HepG2 (cell line): ENCODE data around the gene AAMP. TPM values are rescaled to one million over a fixed set of nuclear protein-coding genes. Genes with fewer than 3 reads are reported as not detected.

ENCODE experiments used
- AGO2 ChIP-seq: fragments of 200-400 bp; formaldehyde crosslinking; optimal IDR thresholded peaks from 2 replicates; pipeline ENCODE3; 2017; ENCODE audit warnings: mild to moderate bottlenecking, low read depth, low read length, moderate library complexity
- ATF2 ChIP-seq: sonication (generic); formaldehyde crosslinking; IDR thresholded peaks from 2 replicates; pipeline ENCODE4 v1.4.0; 2020; ENCODE audit warnings: missing genetic modification reagents
- CHD4 ChIP-seq: fragments of 200-600 bp; sonication (generic); IDR thresholded peaks from 2 replicates; pipeline ENCODE4 v1.7.0; 2017; ENCODE audit warnings: mild to moderate bottlenecking, low read length, borderline replicate concordance
- DMTF1 ChIP-seq: sonication (generic); formaldehyde crosslinking; IDR thresholded peaks from 2 replicates; pipeline ENCODE4 v1.4.0; 2020; ENCODE audit warnings: mild to moderate bottlenecking, missing genetic modification reagents
- FIP1L1 ChIP-seq: fragments of 200-400 bp; formaldehyde crosslinking; IDR thresholded peaks from 2 replicates; pipeline ENCODE4 v1.6.1; 2018; ENCODE audit warnings: low read depth, mild to moderate bottlenecking, low read length, moderate library complexity, borderline replicate concordance; ENCODE audit not compliant: insufficient read depth
- FOXO1 ChIP-seq: sonication (generic); formaldehyde crosslinking; IDR thresholded peaks from 2 replicates; pipeline ENCODE4 v1.4.0; 2020; ENCODE audit warnings: missing genetic modification reagents
- HOXD1 ChIP-seq: sonication (generic); formaldehyde crosslinking; IDR thresholded peaks from 2 replicates; pipeline ENCODE4 v1.5.0; 2020; ENCODE audit warnings: missing genetic modification reagents
- JDP2 ChIP-seq: sonication (generic); formaldehyde crosslinking; IDR thresholded peaks from 2 replicates; pipeline ENCODE4 v1.8.1; 2022; ENCODE audit warnings: missing genetic modification reagents, borderline replicate concordance
- JUN ChIP-seq: sonication (generic); formaldehyde crosslinking; IDR thresholded peaks from 2 replicates; pipeline ENCODE4 v1.4.0; 2020; ENCODE audit warnings: mild to moderate bottlenecking, missing genetic modification reagents
- MBD4 ChIP-seq: IDR thresholded peaks from 2 replicates; pipeline ENCODE4 v1.6.1; 2012; ENCODE audit warnings: low read length, inconsistent platforms, borderline replicate concordance
- MEIS2 ChIP-seq: sonication (generic); formaldehyde crosslinking; IDR thresholded peaks from 2 replicates; pipeline ENCODE4 v1.9.0; 2021; ENCODE audit warnings: mild to moderate bottlenecking, missing genetic modification reagents
- NR2F6 ChIP-seq, 2 experiments: IDR thresholded peaks; 2 replicates each; pipeline ENCODE4 v1.6.1; 2016; ENCODE audit warnings: antibody characterized with exemption in 1 of 2, mild to moderate bottlenecking in 1 of 2
- PAF1 ChIP-seq: IDR thresholded peaks from 2 replicates; pipeline ENCODE4 v1.6.1; 2016; ENCODE audit warnings: missing genetic modification reagents, missing compliant biosample characterization
- POLR2AphosphoS2 ChIP-seq: IDR thresholded peaks from 2 replicates; pipeline ENCODE4 v1.6.1; 2011; ENCODE audit warnings: low read depth, low read length, improper control_type of control experiment
- PRDM15 ChIP-seq: sonication (generic); formaldehyde crosslinking; IDR thresholded peaks from 2 replicates; pipeline ENCODE4 v1.4.0; 2020; ENCODE audit warnings: missing genetic modification reagents
- PRPF4 ChIP-seq: fragments of 200-400 bp; formaldehyde crosslinking; IDR thresholded peaks from 2 replicates; pipeline ENCODE4 v1.6.1; 2016; ENCODE audit warnings: low read length, low read depth; ENCODE audit not compliant: poor library complexity, severe bottlenecking
- SMAD9 ChIP-seq: sonication (generic); formaldehyde crosslinking; IDR thresholded peaks from 2 replicates; pipeline ENCODE4 v1.5.1; 2020; ENCODE audit warnings: mild to moderate bottlenecking, missing genetic modification reagents
- TFDP2 ChIP-seq: sonication (generic); formaldehyde crosslinking; IDR thresholded peaks from 2 replicates; pipeline ENCODE4 v1.4.0; 2020; ENCODE audit warnings: missing genetic modification reagents
- ZNF30 ChIP-seq: sonication (generic); formaldehyde crosslinking; IDR thresholded peaks from 2 replicates; pipeline ENCODE4 v1.5.0; 2020; ENCODE audit warnings: mild to moderate bottlenecking, missing genetic modification reagents
- ZNF576 ChIP-seq: sonication (generic); formaldehyde crosslinking; IDR thresholded peaks from 2 replicates; pipeline ENCODE4 v1.4.0; 2020; ENCODE audit warnings: mild to moderate bottlenecking, missing genetic modification reagents
- ZNF616 ChIP-seq: sonication (generic); formaldehyde crosslinking; IDR thresholded peaks from 2 replicates; pipeline ENCODE4 v1.5.0; 2020; ENCODE audit warnings: low read depth, mild to moderate bottlenecking, missing genetic modification reagents
- ZSCAN21 ChIP-seq: sonication (generic); formaldehyde crosslinking; IDR thresholded peaks from 2 replicates; pipeline ENCODE4 v1.8.0; 2022; ENCODE audit warnings: mild to moderate bottlenecking, missing genetic modification reagents, moderate library complexity, borderline replicate concordance
- polyA plus RNA-seq, 8 experiments: library from polyadenylated mRNA; depleted of rRNA in 3 of 8; stranded (reverse) in 7 of 8; unstranded in 1 of 8; fragments of >200 nt; fragmentation: Illumina TruSeq in 4 of 8; extraction: Trizol in 4 of 8; gene quantifications; 2 replicates each; pipeline versions ENCODE4 v1.2.1 to v1.2.3, GENCODE V29; 2011 to 2016; ENCODE audit warnings: low read depth in 4 of 8, missing spikeins in 1 of 8, mixed read lengths in 1 of 8; ENCODE audit not compliant: insufficient read depth in 1 of 8
- total RNA-seq, 5 experiments: library from RNA; depleted of rRNA; stranded (reverse); fragments of >200 nt; fragmentation: Illumina TruSeq; extraction: Trizol; gene quantifications; 2 replicates each; pipeline ENCODE4 v1.2.3, GENCODE V29; 2016; ENCODE audit warnings: low read depth in 1 of 5

The AAMP gene
- total and polyA plus RNA-seq, 2 of the 13 experiments (the other 11 are each of a cell fraction or from before 2014, with no cell fraction given): 110 to 186 TPM

GRCh38 chr2:218296847-218297246 is 26.9 kb upstream of the AAMP start (continued):
- TF ChIP-seq ZNF30 (CRISPR knock-in tag) (no peak), MBD4 (no peak), FOXO1 (CRISPR knock-in tag) (peak; percentile 37; the same call in 1 of the 2 replicates), HOXD1 (CRISPR knock-in tag) (0 out of 2 replicates have a peak, but pooled peaks have one; percentile 37), JDP2 (no peak), CHD4 (0 out of 2 replicates have a peak, but pooled peaks have one; percentile 76), AGO2 (no peak), JUN (CRISPR knock-in tag) (no peak), FIP1L1 (no peak), ZNF616 (CRISPR knock-in tag) (no peak), ZNF576 (no peak), MEIS2 (CRISPR knock-in tag) (no peak), ATF2 (CRISPR knock-in tag) (no peak), DMTF1 (no peak), POLR2AphosphoS2 (no peak), ZSCAN21 (CRISPR knock-in tag) (0 out of 2 replicates have a peak, but pooled peaks have one; percentile 16), TFDP2 (no peak), PAF1 (no peak), PRPF4 (no peak), NR2F6 (IDR thresholded peaks at IDR 0.05) (no peak), NR2F6 (CRISPR knock-in tag; IDR thresholded peaks at IDR 0.05) (0 out of 2 replicates have a peak, but pooled peaks have one; percentile 14), PRDM15 (CRISPR knock-in tag) (no peak), SMAD9 (CRISPR knock-in tag) (peak; percentile 51; the same call in 1 of the 2 replicates)
